ENCODE results near the gene AP5S1.

Gene AP5S1

DNA sequence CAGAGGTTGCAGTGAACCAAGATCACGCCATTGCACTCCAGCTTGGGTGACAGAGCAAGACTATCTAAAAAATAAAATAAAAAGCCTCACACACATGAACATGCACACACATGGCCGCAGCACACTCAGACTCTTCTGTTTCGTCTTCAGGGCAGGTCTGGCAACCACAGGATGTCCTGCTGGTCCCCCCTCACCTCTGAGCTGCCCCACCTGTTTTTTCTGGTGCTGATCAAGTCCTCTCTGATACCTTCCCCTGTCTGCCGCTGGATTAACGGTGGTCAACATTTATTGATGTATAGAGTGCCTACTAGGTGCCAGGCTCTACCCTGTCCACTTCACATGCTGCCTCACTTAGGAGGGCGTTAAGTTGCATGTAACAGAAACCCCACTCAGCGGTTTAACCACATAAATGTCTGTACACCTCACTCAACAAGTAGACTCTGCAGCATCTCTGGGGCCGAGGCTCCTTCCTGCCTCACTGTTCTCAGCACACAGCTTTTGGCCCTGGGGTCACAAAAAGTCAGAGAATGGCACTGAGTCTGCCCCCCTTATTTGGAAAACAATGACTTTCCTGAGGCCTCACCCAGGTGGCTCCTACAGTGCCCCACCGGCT lies 4.5 kb upstream of the AP5S1 start:
- DNase-seq (ENCODE audit: low spot score), result no peak
- TF ChIP-seq, protein P1, sequence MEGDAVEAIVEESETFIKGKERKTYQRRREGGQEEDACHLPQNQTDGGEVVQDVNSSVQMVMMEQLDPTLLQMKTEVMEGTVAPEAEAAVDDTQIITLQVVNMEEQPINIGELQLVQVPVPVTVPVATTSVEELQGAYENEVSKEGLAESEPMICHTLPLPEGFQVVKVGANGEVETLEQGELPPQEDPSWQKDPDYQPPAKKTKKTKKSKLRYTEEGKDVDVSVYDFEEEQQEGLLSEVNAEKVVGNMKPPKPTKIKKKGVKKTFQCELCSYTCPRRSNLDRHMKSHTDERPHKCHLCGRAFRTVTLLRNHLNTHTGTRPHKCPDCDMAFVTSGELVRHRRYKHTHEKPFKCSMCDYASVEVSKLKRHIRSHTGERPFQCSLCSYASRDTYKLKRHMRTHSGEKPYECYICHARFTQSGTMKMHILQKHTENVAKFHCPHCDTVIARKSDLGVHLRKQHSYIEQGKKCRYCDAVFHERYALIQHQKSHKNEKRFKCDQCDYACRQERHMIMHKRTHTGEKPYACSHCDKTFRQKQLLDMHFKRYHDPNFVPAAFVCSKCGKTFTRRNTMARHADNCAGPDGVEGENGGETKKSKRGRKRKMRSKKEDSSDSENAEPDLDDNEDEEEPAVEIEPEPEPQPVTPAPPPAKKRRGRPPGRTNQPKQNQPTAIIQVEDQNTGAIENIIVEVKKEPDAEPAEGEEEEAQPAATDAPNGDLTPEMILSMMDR (IDR thresholded peaks at IDR 0.05; ENCODE audit: borderline replicate concordance, control extremely low read depth, extremely low read depth, insufficient read depth, missing control alignments), result no peak
- in situ Hi-C loops (cut with MboI; ENCODE audit: low sequenced_read_pairs, unreplicated experiment), result no loop called here

DNA sequence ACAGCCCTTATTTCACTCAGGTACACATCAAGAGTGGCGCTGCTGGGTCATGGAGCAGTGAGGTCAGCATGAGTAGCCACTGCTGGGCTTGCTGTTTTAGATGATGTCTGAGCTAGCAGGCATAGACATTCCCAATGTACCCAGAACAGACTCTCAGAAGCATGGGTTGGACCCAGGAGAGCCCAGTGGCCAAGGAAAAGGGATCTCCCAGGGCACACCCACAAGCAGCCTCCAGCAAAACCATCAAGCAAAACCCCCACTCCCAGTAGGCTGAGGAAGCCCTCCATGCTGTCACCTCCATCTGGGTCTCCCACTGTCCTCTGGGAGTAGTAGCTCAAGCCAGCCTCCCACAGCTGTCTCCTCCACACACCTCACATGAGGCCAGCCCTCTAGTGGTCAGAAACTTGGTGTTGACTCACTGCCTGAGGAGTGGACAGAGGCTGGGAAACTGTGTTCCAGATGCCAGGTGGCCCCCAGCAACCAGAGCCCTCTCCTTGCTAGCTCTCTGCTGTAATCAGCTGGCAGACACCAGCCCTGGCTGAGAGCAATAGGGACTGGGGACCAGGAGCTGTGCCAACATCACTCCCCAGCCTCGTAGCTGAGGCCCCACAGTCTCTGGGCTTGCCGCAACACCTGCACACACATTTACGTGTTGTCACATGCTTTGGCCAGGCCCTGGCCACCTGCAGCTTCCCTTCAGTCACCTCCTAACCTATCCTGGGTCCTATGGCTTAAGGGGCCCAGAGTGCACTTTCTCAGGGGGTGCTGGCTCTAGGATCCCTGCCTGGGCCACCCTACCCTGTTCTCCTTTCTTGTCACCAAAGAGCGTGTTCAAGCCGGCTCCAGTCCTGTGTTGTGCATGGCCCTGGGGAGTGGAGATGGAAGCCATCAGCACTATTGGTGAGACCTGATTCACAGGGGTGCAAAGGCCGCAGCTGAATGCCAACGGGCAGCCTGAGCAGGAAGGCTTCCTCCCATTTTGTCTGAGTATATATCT lies 1.9 kb upstream of the AP5S1 start:
- DNase-seq (ENCODE audit: low spot score), result peak; percentile 74
- TF ChIP-seq, protein P1 (IDR thresholded peaks at IDR 0.05; ENCODE audit: borderline replicate concordance, control extremely low read depth, extremely low read depth, insufficient read depth, missing control alignments), result peak; percentile 66
- in situ Hi-C loops (cut with MboI; ENCODE audit: low sequenced_read_pairs, unreplicated experiment), result no loop called here

GRCh38 chr20:3819411-3820047 lies 818 bp upstream of the AP5S1 start:
- TF ChIP-seq, protein P1 (IDR thresholded peaks at IDR 0.05; ENCODE audit: borderline replicate concordance, control extremely low read depth, extremely low read depth, insufficient read depth, missing control alignments), result no peak
- in situ Hi-C loops (cut with MboI; ENCODE audit: low sequenced_read_pairs, unreplicated experiment), result no loop called here

DNA sequence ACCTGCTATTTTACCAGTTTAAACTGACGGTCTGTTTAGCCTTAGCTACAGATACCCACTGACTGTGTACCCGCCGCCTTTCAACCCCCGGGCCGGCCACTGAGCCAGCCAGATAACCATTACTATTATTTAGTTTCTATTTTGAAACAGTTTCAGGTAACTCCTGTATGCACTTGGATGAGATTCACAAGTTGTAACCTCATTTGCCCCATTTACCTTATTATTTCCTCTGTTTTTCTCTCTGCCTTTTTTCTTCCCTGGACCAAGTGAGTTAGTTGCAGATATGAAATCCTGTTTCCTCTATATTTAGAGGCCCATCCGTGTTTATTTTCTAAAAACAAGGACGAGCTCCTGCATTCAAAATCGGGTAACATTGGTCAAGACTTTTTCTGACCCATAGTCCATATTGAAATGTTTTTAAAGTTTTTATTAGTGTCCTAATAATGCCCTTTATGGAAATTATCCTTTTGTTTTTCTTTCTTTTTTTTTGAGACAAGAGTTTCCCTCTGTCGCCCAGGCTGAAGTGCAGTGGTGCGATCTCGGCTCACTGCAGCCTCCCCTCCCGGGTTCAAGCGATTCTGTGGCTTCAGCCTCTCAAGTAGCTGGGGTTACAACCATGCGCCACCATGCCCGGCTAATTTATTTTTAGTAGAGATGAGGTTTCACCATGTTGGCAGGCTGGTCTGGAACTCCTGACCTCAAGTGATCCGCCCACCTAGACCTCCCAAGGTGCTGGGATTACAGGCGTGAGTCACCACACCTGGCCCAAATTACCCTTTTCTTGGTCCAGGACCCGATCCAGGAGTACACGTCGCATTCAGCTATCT lies 767 bp downstream of the AP5S1 start:
- in situ Hi-C loops (cut with MboI; ENCODE audit: low sequenced_read_pairs, unreplicated experiment), result no loop called here
- no peak for DNase-seq (ENCODE audit: low spot score)
- TF ChIP-seq, protein P1 (IDR thresholded peaks at IDR 0.05; ENCODE audit: borderline replicate concordance, control extremely low read depth, extremely low read depth, insufficient read depth, missing control alignments), result no peak

More at GRCh38 chr20:3819411-3820047, 818 bp upstream of the AP5S1 start:
- DNase-seq (ENCODE audit: low spot score), result no peak

GRCh38 chr20:3821996-3822395 lies 1.6 kb downstream of the AP5S1 start:
- in situ Hi-C loops (cut with MboI; ENCODE audit: low sequenced_read_pairs, unreplicated experiment), result no loop called here
- DNase-seq (ENCODE audit: low spot score), result no peak
- TF ChIP-seq, protein P1 (IDR thresholded peaks at IDR 0.05; ENCODE audit: borderline replicate concordance, control extremely low read depth, extremely low read depth, insufficient read depth, missing control alignments), result no peak

- DNase-seq (ENCODE audit: low spot score), result no peak
- TF ChIP-seq, protein P1 (IDR thresholded peaks at IDR 0.05; ENCODE audit: borderline replicate concordance, control extremely low read depth, extremely low read depth, insufficient read depth, missing control alignments), result no peak
- in situ Hi-C loops (cut with MboI; ENCODE audit: low sequenced_read_pairs, unreplicated experiment), result no loop called here
These were observed 3.5 kb downstream of the AP5S1 start for GRCh38 chr20:3823881-3824280.

Measured in GM13976 (cell line).